ENCODE data around the gene ZFAND6.

DNA sequence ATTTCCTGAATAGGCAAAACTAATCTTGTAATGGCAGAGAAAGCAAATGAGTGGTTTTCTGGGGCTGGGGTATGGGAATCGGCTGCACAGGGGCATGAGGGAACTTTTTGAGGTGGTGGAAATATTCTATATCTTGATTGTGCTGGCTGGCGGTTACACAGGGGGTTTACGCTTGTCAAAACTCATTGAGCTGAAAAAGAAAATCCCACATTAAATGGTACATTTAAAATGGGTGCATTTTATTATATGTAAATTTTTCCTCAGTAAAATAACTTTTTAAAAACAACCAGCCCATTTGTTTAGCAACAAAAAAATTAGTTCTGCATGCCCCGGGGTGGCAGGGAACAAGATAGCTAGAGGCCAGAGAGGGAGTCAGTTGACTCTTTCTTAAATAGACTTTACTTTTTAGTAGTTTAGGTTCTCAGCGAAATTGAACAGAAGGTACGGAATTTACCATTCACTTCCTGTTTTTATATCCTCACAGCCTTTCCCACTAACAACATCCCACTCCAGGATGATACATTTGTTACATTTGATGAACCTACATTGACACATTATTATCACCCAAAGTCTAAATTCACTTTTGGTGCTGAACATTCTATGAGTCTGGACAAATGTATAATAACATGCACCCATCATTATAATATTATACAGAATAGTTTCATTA is 47.3 kb upstream of the ZFAND6 start:
- TF ChIP-seq GATA2 (IDR thresholded peaks at IDR 0.05; ENCODE audit: low read depth, low read length): no peak
- TF ChIP-seq GATA3 (IDR thresholded peaks at IDR 0.05; ENCODE audit: low read depth, low read length): no peak

Data from SH-SY5Y (cell line).